Omental fat pad (tissue), 4 donors: ENCODE results near the gene KITLG. TPM values are rescaled to one million over a fixed set of nuclear protein-coding genes. Genes with fewer than 3 reads are reported as not detected.
"Not testable (repeated sequence)": the region's sequence is repeated elsewhere in the genome, so short reads cannot be mapped to it uniquely, and the experiment has no call there.

Source experiments
- ATAC-seq: fragments of 150-250 bp; one replicate; pipeline ENCODE4 v1.9.1; 2016; ENCODE audit warnings: mild to moderate bottlenecking, moderate library complexity; ENCODE audit not compliant: low FRiP score
- DNase-seq: peaks from one replicate; pipeline ENCODE4 v3.0.0-alpha.2; 2019; ENCODE audit warnings: low spot score
- CTCF ChIP-seq, 3 donors: fragments of 450-650 bp; IDR thresholded peaks; one replicate each; pipeline ENCODE4 v1.5.1; 2016 to 2017; ENCODE audit warnings: antibody characterized with exemption in 3 of 3, mild to moderate bottlenecking in 3 of 3, moderate library complexity in 2 of 3
- total RNA-seq, 4 donors: library from RNA; depleted of rRNA; stranded (reverse); fragments of >200 nt; gene quantifications; one replicate each; pipeline ENCODE4 v1.1.0, GENCODE V29; 2016

Gene KITLG
- 10 to 100 TPM; 12.2 to 29.8 (median 19.8) TPM for total RNA-seq

GRCh38 chr12:88580051-88580871 lies at the start of gene KITLG:
KITLG (minus strand) TSS chr12:88580471; CDS start chr12:88580278, 193 bp downstream.
- no peak for TF ChIP-seq CTCF (IDR thresholded peaks at IDR 0.05)
- ATAC-seq (peak; percentile 90), DNase-seq (peak; percentile 53)

GRCh38 chr12:88628856-88629509 lies 48.7 kb upstream of the KITLG start:
- TF ChIP-seq CTCF (IDR thresholded peaks at IDR 0.05) = no peak
- no peak for ATAC-seq
- no peak for DNase-seq

GRCh38 chr12:88628035-88628434 lies 47.8 kb upstream of the KITLG start:
- not testable (repeated sequence) for DNase-seq, ATAC-seq

- no peak for TF ChIP-seq CTCF (IDR thresholded peaks at IDR 0.05)
- ATAC-seq (no peak), DNase-seq (no peak)
Observed at GRCh38 chr12:88627501-88627900, 47.2 kb upstream of the KITLG start.

- DNase-seq = no peak
- TF ChIP-seq CTCF (IDR thresholded peaks at IDR 0.05) = no peak
- no peak for ATAC-seq
Observed at GRCh38 chr12:88625356-88625755, 45.1 kb upstream of the KITLG start.

GRCh38 chr12:88624911-88625310 lies 44.6 kb upstream of the KITLG start:
- no peak for TF ChIP-seq CTCF (IDR thresholded peaks at IDR 0.05)
- ATAC-seq = peak; percentile 73
- DNase-seq = no peak

GRCh38 chr12:88623777-88624548 lies 43.7 kb upstream of the KITLG start:
- DNase-seq = no peak

More at GRCh38 chr12:88623777-88624548, 43.7 kb upstream of the KITLG start:
- no peak for TF ChIP-seq CTCF (IDR thresholded peaks at IDR 0.05)
- ATAC-seq = no peak
